ENCODE measurements around the gene FAM169A. TPM values are rescaled to one million over a fixed set of nuclear protein-coding genes. Genes with fewer than 3 reads are reported as not detected.

The FAM169A gene
- total RNA-seq, 1 donor from 2014 or later: 11.9 TPM

GRCh38 chr5:74875994-74876791, 10.0 kb upstream of the FAM169A start:
- FAIRE-seq (no peak), DNase-seq (ENCODE audit: low read depth) (no peak)
- no peaks in the 10 kb centered on the region for H3K9me3 Mint-ChIP-seq (ENCODE audit: unreplicated experiment)
- Histone ChIP-seq H3K27me3 (ENCODE audit: insufficient read depth, low read length) (no peaks in the 10 kb centered on the region), H3K9me3 (ENCODE audit: insufficient read depth, low read depth, low read length) (no peaks in the 10 kb centered on the region), H3K79me2 (ENCODE audit: insufficient read depth, low read length) (no peaks in the 10 kb centered on the region), H4K20me1 (ENCODE audit: insufficient read depth, low read length) (no peaks in the 10 kb centered on the region), H3K9ac (ENCODE audit: low read length) (no peak overlapping the region), H3K4me3 (ENCODE audit: insufficient read depth, low read depth, low read length) (no peak overlapping the region), H3K27ac (ENCODE audit: low read depth, low read length) (no peak overlapping the region), H3K4me2 (ENCODE audit: low read length) (no peak overlapping the region), H2AFZ (ENCODE audit: low read depth, low read length) (no peak overlapping the region), H3K36me3 (ENCODE audit: insufficient read depth, low read length) (no peaks in the 10 kb centered on the region), H3K4me1 (ENCODE audit: insufficient read depth, low read length) (no peaks in the 10 kb centered on the region)
- H3K27me3 Mint-ChIP-seq (ENCODE audit: low read depth, unreplicated experiment): no peaks in the 10 kb centered on the region
- no peak for TF ChIP-seq CTCF (IDR thresholded peaks at IDR 0.05; ENCODE audit: insufficient read depth, low read depth, low read length)
- no peak for TF ChIP-seq EZH2 (IDR thresholded peaks at IDR 0.05; ENCODE audit: insufficient read depth, low read length)
- no peaks in the 10 kb centered on the region for H3K4me1 Mint-ChIP-seq (ENCODE audit: low read depth, unreplicated experiment)
- H3K27ac Mint-ChIP-seq (ENCODE audit: unreplicated experiment): no peak overlapping the region
- no peak overlapping the region for H3K4me3 Mint-ChIP-seq (ENCODE audit: unreplicated experiment)
- no peaks in the 10 kb centered on the region for H3K36me3 Mint-ChIP-seq (ENCODE audit: low read depth, unreplicated experiment)

- Mint-ChIP-seq H3K9me3 (ENCODE audit: unreplicated experiment) (no peaks in the 10 kb centered on the region), H3K27ac (ENCODE audit: unreplicated experiment) (no peak overlapping the region), H3K36me3 (ENCODE audit: low read depth, unreplicated experiment) (no peaks in the 10 kb centered on the region), H3K4me1 (ENCODE audit: low read depth, unreplicated experiment) (peaks cover 2% of the 10 kb centered on the region), H3K4me3 (ENCODE audit: unreplicated experiment) (no peak overlapping the region), H3K27me3 (ENCODE audit: low read depth, unreplicated experiment) (no peaks in the 10 kb centered on the region)
- no peak overlapping the region for H3K4me2 ChIP-seq (ENCODE audit: low read length)
- no peak overlapping the region for H3K27ac ChIP-seq (ENCODE audit: low read depth, low read length)
- no peaks in the 10 kb centered on the region for H3K27me3 ChIP-seq (ENCODE audit: insufficient read depth, low read length)
- FAIRE-seq (no peak), DNase-seq (ENCODE audit: low read depth) (no peak)
- no peak overlapping the region for H3K9ac ChIP-seq (ENCODE audit: low read length)
- no peaks in the 10 kb centered on the region for H4K20me1 ChIP-seq (ENCODE audit: insufficient read depth, low read length)
- H3K9me3 ChIP-seq (ENCODE audit: insufficient read depth, low read depth, low read length): no peaks in the 10 kb centered on the region
- TF ChIP-seq EZH2 (IDR thresholded peaks at IDR 0.05; ENCODE audit: insufficient read depth, low read length) (no peak), CTCF (IDR thresholded peaks at IDR 0.05; ENCODE audit: insufficient read depth, low read depth, low read length) (no peak)
- H3K4me3 ChIP-seq (ENCODE audit: insufficient read depth, low read depth, low read length): no peak overlapping the region
- no peak overlapping the region for H2AFZ ChIP-seq (ENCODE audit: low read depth, low read length)
- H3K79me2 ChIP-seq (ENCODE audit: insufficient read depth, low read length): no peaks in the 10 kb centered on the region
- H3K36me3 ChIP-seq (ENCODE audit: insufficient read depth, low read length): no peaks in the 10 kb centered on the region
- H3K4me1 ChIP-seq (ENCODE audit: insufficient read depth, low read length): no peaks in the 10 kb centered on the region
Measured at GRCh38 chr5:74873525-74874249, 7.5 kb upstream of the FAM169A start.

All from astrocyte (in vitro differentiated cells and primary cell).